Liver (tissue), 9 donors: ENCODE measurements around the gene UBFD1. TPM values are rescaled to one million over a fixed set of nuclear protein-coding genes. Genes with fewer than 3 reads are reported as not detected.

Source experiments
- DNase-seq: peaks from one replicate; pipeline ENCODE4 v3.0.0-alpha.2; 2017; ENCODE audit warnings: low spot score
- H3K27ac ChIP-seq, 2 donors: one replicate each; pipeline ENCODE4 v1.7.0; 2013; ENCODE audit warnings: inconsistent platforms in 2 of 2, low read length in 2 of 2, control low read depth in 1 of 2, low read depth in 1 of 2, mild to moderate bottlenecking in 1 of 2
- H3K27me3 ChIP-seq, 4 donors: one replicate each; pipeline versions ENCODE4 v1.6.1 to v1.7.0; 2013; ENCODE audit warnings: low read length in 3 of 4, inconsistent platforms in 1 of 4, mild to moderate bottlenecking in 1 of 4, moderate library complexity in 1 of 4; ENCODE audit not compliant: control insufficient read depth in 4 of 4, insufficient read depth in 4 of 4
- H3K36me3 ChIP-seq, 4 donors: one replicate each; pipeline versions ENCODE4 v1.6.1 to v1.7.0; 2013; ENCODE audit warnings: low read length in 3 of 4, mild to moderate bottlenecking in 3 of 4, low read depth in 1 of 4, moderate library complexity in 1 of 4; ENCODE audit not compliant: control insufficient read depth in 4 of 4, insufficient read depth in 3 of 4
- H3K4me1 ChIP-seq, 4 donors: one replicate each; pipeline versions ENCODE4 v1.6.1 to v1.7.0; 2013; ENCODE audit warnings: low read length in 3 of 4, mild to moderate bottlenecking in 3 of 4, moderate library complexity in 1 of 4; ENCODE audit not compliant: control insufficient read depth in 4 of 4, insufficient read depth in 4 of 4
- H3K4me3 ChIP-seq, 3 donors: one replicate each; pipeline versions ENCODE4 v1.6.1 to v1.7.0; 2013; ENCODE audit warnings: low read length in 3 of 3, control low read depth in 1 of 3, low read depth in 1 of 3, mild to moderate bottlenecking in 1 of 3
- H3K9ac ChIP-seq, 2 donors: one replicate each; pipeline ENCODE4 v1.7.0; 2013; ENCODE audit warnings: low read length in 2 of 2, mild to moderate bottlenecking in 2 of 2, moderate library complexity in 2 of 2, control low read depth in 1 of 2, low read depth in 1 of 2
- H3K9me3 ChIP-seq, 4 donors: one replicate each; pipeline versions ENCODE4 v1.6.1 to v1.7.0; 2013; ENCODE audit warnings: low read length in 3 of 4; ENCODE audit not compliant: control insufficient read depth in 4 of 4
- EGR1 ChIP-seq, 2 donors: IDR thresholded peaks; 2 replicates each; pipeline ENCODE4 v1.6.1; 2016 to 2018; ENCODE audit warnings: antibody characterized with exemption in 2 of 2, low read depth in 2 of 2
- GABPA ChIP-seq, 2 donors: IDR thresholded peaks in 1 of 2; conservative IDR thresholded peaks in 1 of 2; 2 replicates each; pipeline ENCODE4 v1.6.1; 2016; ENCODE audit warnings: antibody characterized with exemption in 2 of 2, mild to moderate bottlenecking in 1 of 2, moderate library complexity in 1 of 2
- HNF4A ChIP-seq, 2 donors: conservative IDR thresholded peaks; 2 replicates each; pipeline ENCODE4 v1.6.1; 2016; ENCODE audit warnings: antibody characterized with exemption in 2 of 2, mild to moderate bottlenecking in 2 of 2
- HNF4G ChIP-seq: IDR thresholded peaks from 2 replicates; pipeline ENCODE4 v1.6.1; 2016; ENCODE audit warnings: antibody characterized with exemption
- JUND ChIP-seq, 2 donors: IDR thresholded peaks; 2 replicates each; pipeline ENCODE4 v1.6.1; 2016; ENCODE audit warnings: antibody characterized with exemption in 2 of 2
- MAX ChIP-seq: IDR thresholded peaks from 2 replicates; pipeline ENCODE4 v1.6.1; 2016; ENCODE audit warnings: antibody characterized with exemption
- NR2F2 ChIP-seq: IDR thresholded peaks from 2 replicates; pipeline ENCODE4 v1.6.1; 2016; ENCODE audit warnings: antibody characterized with exemption
- RAD21 ChIP-seq, 2 donors: IDR thresholded peaks; 2 replicates each; pipeline ENCODE4 v1.6.1; 2016; ENCODE audit warnings: antibody characterized with exemption in 2 of 2, mild to moderate bottlenecking in 2 of 2
- REST ChIP-seq: IDR thresholded peaks from 2 replicates; pipeline ENCODE4 v1.6.1; 2016; ENCODE audit warnings: antibody characterized with exemption, mild to moderate bottlenecking
- RXRA ChIP-seq, 2 donors: IDR thresholded peaks; 2 replicates each; pipeline ENCODE4 v1.6.1; 2017 to 2018; ENCODE audit warnings: antibody characterized with exemption in 2 of 2, mild to moderate bottlenecking in 1 of 2
- SP1 ChIP-seq: IDR thresholded peaks from 2 replicates; pipeline ENCODE4 v1.6.1; 2018; ENCODE audit warnings: antibody characterized with exemption, mild to moderate bottlenecking
- TAF1 ChIP-seq: conservative IDR thresholded peaks from 2 replicates; pipeline ENCODE4 v1.6.1; 2016; ENCODE audit warnings: antibody characterized with exemption, mild to moderate bottlenecking
- YY1 ChIP-seq: IDR thresholded peaks from 2 replicates; pipeline ENCODE4 v1.6.1; 2016; ENCODE audit warnings: antibody characterized with exemption, mild to moderate bottlenecking
- ZBTB33 ChIP-seq: IDR thresholded peaks from 2 replicates; pipeline ENCODE4 v1.6.1; 2016; ENCODE audit warnings: antibody characterized with exemption
- WGBS: extraction: QIAGEN DNeasy Blood & Tissue Kit; methylation state at CpG from one replicate; pipeline ENCODE4 v1.1.7; 2013; 5-methylcytosine and 5-hydroxymethylcytosine counted together
- polyA plus RNA-seq, 2 donors: library from polyadenylated mRNA; stranded (reverse) in 1 of 2; unstranded in 1 of 2; fragments of 200-250 nt in 1 of 2; fragments of >200 nt in 1 of 2; fragmentation: Nextera tagmentation in 1 of 2; extraction: Ambion mirVana in 1 of 2; gene quantifications; one replicate each; pipeline versions ENCODE4 v1.2.1 to v1.2.3, GENCODE V29; 2013 to 2015
- total RNA-seq, 2 donors: library from RNA; depleted of rRNA; stranded (reverse); fragments of >200 nt; gene quantifications; one replicate each; pipeline ENCODE4 v1.2.3, GENCODE V29; 2014
- donor health status: healthy.
- donor health status: healthy.
- donor health status: healthy.
- donor health status: healthy.
- donor health status: healthy.

UBFD1 gene
- total and polyA plus RNA-seq, 4 donors = 9.2 to 42.4 (median 25.6) TPM

GRCh38 chr16:23512168-23512695 lies 45.3 kb upstream of the UBFD1 start:
- H3K27me3 ChIP-seq = no peaks in the 10 kb centered on the region
- WGBS = 94% methylated on average over 4 of the region's 4 CpGs
- H3K4me3 ChIP-seq = no peak overlapping the region
- H3K4me1 ChIP-seq = peaks cover 3 to 13% (median 11%) of the 10 kb centered on the region in 4 donors
- peaks cover 0 to 2% (median 0%) of the 10 kb centered on the region in 4 donors for H3K36me3 ChIP-seq
- H3K27ac ChIP-seq = no peak overlapping the region
- DNase-seq = no peak
- TF ChIP-seq RAD21 (IDR thresholded peaks at IDR 0.05) (no peak), HNF4G (no peak), ZBTB33 (no peak), JUND (IDR thresholded peaks at IDR 0.05) (no peak)
- no peak overlapping the region for H3K9ac ChIP-seq
- H3K9me3 ChIP-seq = no peaks in the 10 kb centered on the region

GRCh38 chr16:23514381-23515152 lies 43.0 kb upstream of the UBFD1 start:
- TF ChIP-seq YY1 (no peak), RXRA (IDR thresholded peaks at IDR 0.05) (no peak), SP1 (no peak), JUND (IDR thresholded peaks at IDR 0.05) (no peak), HNF4A (conservative IDR thresholded peaks at IDR 0.05) (no peak), GABPA (IDR thresholded peaks at IDR 0.05 in 1 of 2, conservative IDR thresholded peaks at IDR 0.05 in 1 of 2) (no peak), EGR1 (IDR thresholded peaks at IDR 0.05; ENCODE audit: low read depth in 2 of 2) (no peak), TAF1 (no peak), RAD21 (IDR thresholded peaks at IDR 0.05) (no peak)
- 90% methylated on average over 7 of the region's 7 CpGs for WGBS
- Histone ChIP-seq H3K27ac (no peak overlapping the region), H3K9me3 (no peaks in the 10 kb centered on the region), H3K4me1 (peaks cover 0 to 4% (median under 1%) of the 10 kb centered on the region in 4 donors), H3K36me3 (peaks cover 0 to 2% (median 0%) of the 10 kb centered on the region in 4 donors), H3K9ac (no peak overlapping the region), H3K27me3 (no peaks in the 10 kb centered on the region), H3K4me3 (no peak overlapping the region)
- DNase-seq = no peak

- peaks cover 0 to 3% (median under 1%) of the 10 kb centered on the region in 4 donors for H3K36me3 ChIP-seq
- H3K4me3 ChIP-seq = no peak overlapping the region
- H3K4me1 ChIP-seq = no peaks in the 10 kb centered on the region
- no peaks in the 10 kb centered on the region for H3K27me3 ChIP-seq
- TF ChIP-seq RXRA (IDR thresholded peaks at IDR 0.05) = no peak
- TF ChIP-seq TAF1 = no peak
- no peak for TF ChIP-seq REST
- no peak for TF ChIP-seq ZBTB33
- TF ChIP-seq HNF4G = no peak
- no peak for TF ChIP-seq SP1
- TF ChIP-seq NR2F2 = no peak
- no peak for TF ChIP-seq RAD21 (IDR thresholded peaks at IDR 0.05)
- no peak for TF ChIP-seq MAX
- TF ChIP-seq EGR1 (IDR thresholded peaks at IDR 0.05; ENCODE audit: low read depth in 2 of 2) = no peak
- no peak for TF ChIP-seq GABPA (IDR thresholded peaks at IDR 0.05 in 1 of 2, conservative IDR thresholded peaks at IDR 0.05 in 1 of 2)
- TF ChIP-seq JUND (IDR thresholded peaks at IDR 0.05) = no peak
- no peak for TF ChIP-seq HNF4A (conservative IDR thresholded peaks at IDR 0.05)
- H3K9me3 ChIP-seq = no peaks in the 10 kb centered on the region
- no peak overlapping the region for H3K9ac ChIP-seq
- no peak for DNase-seq
- WGBS = 97% methylated on average over 5 of the region's 5 CpGs
- H3K27ac ChIP-seq = no peak overlapping the region
Measured at GRCh38 chr16:23515881-23516280, 41.6 kb upstream of the UBFD1 start.
